SJSA1 (cell line): Measurements from ENCODE around the gene DYRK1B. TPM values are rescaled to one million over a fixed set of nuclear protein-coding genes. Genes with fewer than 3 reads are reported as not detected.
A peak's percentile ranks its signal among the peaks of the same experiment; 100 is the strongest.
"Not testable (repeated sequence)": the region's sequence is repeated elsewhere in the genome, so short reads cannot be mapped to it uniquely, and the experiment has no call there.

Source experiments
- DNase-seq, 2 experiments: peaks; one replicate each; pipeline ENCODE4 v3.0.0-alpha.2; 2015 to 2020; ENCODE audit warnings: low spot score in 2 of 2, low read depth in 1 of 2
- H3K27ac ChIP-seq: fragments of 250-450 bp; sonication (Bioruptor Pico); 2 replicates; pipeline ENCODE4 v1.5.1; 2020; ENCODE audit warnings: mild to moderate bottlenecking, moderate library complexity
- H3K27me3 ChIP-seq: fragments of 250-450 bp; sonication (Bioruptor Pico); replicated peaks from 2 replicates; pipeline ENCODE4 v1.5.1; 2020; ENCODE audit warnings: mild to moderate bottlenecking, moderate library complexity
- H3K36me3 ChIP-seq: fragments of 250-450 bp; sonication (Bioruptor Pico); 2 replicates; pipeline ENCODE4 v1.5.1; 2020; ENCODE audit warnings: mild to moderate bottlenecking
- H3K4me1 ChIP-seq: fragments of 250-450 bp; sonication (Bioruptor Pico); replicated peaks from 2 replicates; pipeline ENCODE4 v1.6.1; 2021; ENCODE audit warnings: mild to moderate bottlenecking
- H3K4me3 ChIP-seq: fragments of 250-450 bp; sonication (Bioruptor Pico); 2 replicates; pipeline ENCODE4 v1.5.1; 2020; ENCODE audit warnings: mild to moderate bottlenecking
- H3K9me3 ChIP-seq: fragments of 250-450 bp; sonication (Bioruptor Pico); replicated peaks from 2 replicates; pipeline ENCODE4 v1.5.1; 2020; ENCODE audit warnings: mild to moderate bottlenecking
- total RNA-seq: library from RNA; depleted of rRNA; stranded (reverse); fragments of >200 nt; shearing (Covaris generic); gene quantifications from 2 replicates; pipeline ENCODE4 v1.2.3, GENCODE V29; 2014; rRNA removed

Gene DYRK1B
- 1.9 and 2.0 TPM in 2 replicates for total RNA-seq

- DNase-seq = peak; percentile 91 to 96
- Histone ChIP-seq H3K27ac (peak within 1 kb of the TSS; percentile 77), H3K4me3 (peak within 1 kb of the TSS; percentile 62), H3K36me3 (peaks cover 60% of the 10 kb centered on the region), H3K4me1 (peaks cover 14% of the 10 kb centered on the region), H3K9me3 (no peaks in the 10 kb centered on the region), H3K27me3 (no peaks in the 10 kb centered on the region)
These were observed at the start of gene DYRK1B for GRCh38 chr19:39833464-39834286. Gene DYRK1B (minus strand): TSS chr19:39834162. CDS start chr19:39831867, 2,295 bp downstream.

GRCh38 chr19:39882645-39883044 is 48.7 kb upstream of the DYRK1B start:
- not testable (repeated sequence) for DNase-seq, H3K27ac ChIP-seq, H3K9me3 ChIP-seq, H3K27me3 ChIP-seq, H3K4me3 ChIP-seq, H3K36me3 ChIP-seq, H3K4me1 ChIP-seq

GRCh38 chr19:39881495-39882110 is 47.6 kb upstream of the DYRK1B start:
- H3K9me3 ChIP-seq, H3K27ac ChIP-seq, H3K27me3 ChIP-seq, H3K36me3 ChIP-seq, H3K4me3 ChIP-seq, H3K4me1 ChIP-seq, DNase-seq: not testable (repeated sequence)

- DNase-seq, H3K27ac ChIP-seq, H3K4me3 ChIP-seq, H3K4me1 ChIP-seq, H3K9me3 ChIP-seq, H3K36me3 ChIP-seq, H3K27me3 ChIP-seq: not testable (repeated sequence)
These were observed 46.3 kb upstream of the DYRK1B start for GRCh38 chr19:39880241-39880640.

GRCh38 chr19:39879796-39880195 is 45.8 kb upstream of the DYRK1B start:
- not testable (repeated sequence) for DNase-seq, H3K27me3 ChIP-seq, H3K4me1 ChIP-seq, H3K27ac ChIP-seq, H3K4me3 ChIP-seq, H3K9me3 ChIP-seq, H3K36me3 ChIP-seq

DNA sequence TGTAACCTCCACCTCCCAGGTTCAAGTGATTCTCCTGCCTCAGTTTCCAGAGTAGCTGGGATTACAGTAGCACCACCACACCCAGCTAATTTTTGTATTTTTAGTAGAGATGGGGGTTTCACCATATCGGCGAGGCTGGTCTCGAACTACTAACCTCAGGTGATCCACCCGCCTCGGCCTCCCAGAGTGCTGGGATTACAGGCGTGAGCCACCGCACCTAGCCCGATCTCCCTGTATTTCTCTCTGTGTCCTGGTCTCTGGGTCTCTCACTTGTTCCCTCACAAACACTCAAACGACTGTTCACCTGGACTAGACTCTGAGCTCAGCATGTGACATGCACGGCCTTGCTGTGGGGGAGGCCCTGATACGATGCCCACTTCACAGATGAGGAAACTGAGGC is 44.9 kb upstream of the DYRK1B start:
- H3K4me1 ChIP-seq, H3K36me3 ChIP-seq, H3K9me3 ChIP-seq, H3K27me3 ChIP-seq, DNase-seq, H3K27ac ChIP-seq, H3K4me3 ChIP-seq: not testable (repeated sequence)

DNA sequence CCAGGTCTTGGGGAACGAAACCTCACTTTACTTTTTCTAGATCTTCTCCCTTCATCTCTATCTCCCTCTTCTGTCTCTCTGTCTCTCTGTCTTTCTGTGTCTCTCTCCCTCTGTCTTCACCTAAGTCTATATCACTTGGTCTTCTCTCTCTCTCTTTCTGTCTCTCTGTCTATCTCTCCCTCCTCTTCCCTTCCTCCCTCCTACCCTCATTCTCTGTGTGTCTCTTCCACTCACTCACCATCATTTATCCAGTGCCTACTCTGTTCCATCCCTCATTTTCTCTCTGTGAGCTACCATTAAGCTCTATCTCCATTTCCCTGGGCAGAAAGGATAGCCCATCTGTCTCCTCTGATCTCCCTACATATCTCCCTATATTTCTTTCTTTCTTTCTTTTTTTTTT is 44.4 kb upstream of the DYRK1B start:
- DNase-seq = no peak
- Histone ChIP-seq H3K27me3 (no peaks in the 10 kb centered on the region), H3K9me3 (no peaks in the 10 kb centered on the region), H3K27ac (no peak overlapping the region), H3K36me3 (no peaks in the 10 kb centered on the region), H3K4me3 (no peak overlapping the region), H3K4me1 (no peaks in the 10 kb centered on the region)

- not testable (repeated sequence) for H3K9me3 ChIP-seq, DNase-seq, H3K36me3 ChIP-seq, H3K4me3 ChIP-seq, H3K27ac ChIP-seq, H3K27me3 ChIP-seq, H3K4me1 ChIP-seq
These were observed 44.0 kb upstream of the DYRK1B start for GRCh38 chr19:39877982-39878381.

DNA sequence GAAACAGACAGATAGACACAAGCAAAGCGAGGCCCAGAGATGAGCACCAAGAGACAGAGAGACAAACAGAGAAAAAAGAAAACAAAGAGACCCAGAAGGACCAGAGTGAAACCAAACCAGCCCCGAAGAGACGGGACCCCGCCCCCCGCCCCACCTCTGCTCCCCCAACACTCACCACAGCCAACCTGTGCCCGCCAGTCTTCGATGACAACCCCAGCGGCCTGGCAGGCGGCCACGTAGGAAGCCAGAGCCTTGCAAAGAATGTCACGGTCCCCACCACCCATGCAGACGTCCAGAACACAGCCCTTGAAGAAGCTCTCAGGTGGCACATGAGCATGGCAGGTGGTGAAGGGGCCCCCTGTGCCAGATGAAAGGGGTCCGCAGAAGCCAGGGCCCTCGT is 43.5 kb upstream of the DYRK1B start:
- DNase-seq, H3K36me3 ChIP-seq, H3K27ac ChIP-seq, H3K4me3 ChIP-seq, H3K4me1 ChIP-seq, H3K27me3 ChIP-seq, H3K9me3 ChIP-seq: not testable (repeated sequence)

- H3K9me3 ChIP-seq, H3K27ac ChIP-seq, H3K27me3 ChIP-seq, DNase-seq, H3K4me3 ChIP-seq, H3K4me1 ChIP-seq, H3K36me3 ChIP-seq: not testable (repeated sequence)
These were observed 42.5 kb upstream of the DYRK1B start for GRCh38 chr19:39876486-39876885.

DNA sequence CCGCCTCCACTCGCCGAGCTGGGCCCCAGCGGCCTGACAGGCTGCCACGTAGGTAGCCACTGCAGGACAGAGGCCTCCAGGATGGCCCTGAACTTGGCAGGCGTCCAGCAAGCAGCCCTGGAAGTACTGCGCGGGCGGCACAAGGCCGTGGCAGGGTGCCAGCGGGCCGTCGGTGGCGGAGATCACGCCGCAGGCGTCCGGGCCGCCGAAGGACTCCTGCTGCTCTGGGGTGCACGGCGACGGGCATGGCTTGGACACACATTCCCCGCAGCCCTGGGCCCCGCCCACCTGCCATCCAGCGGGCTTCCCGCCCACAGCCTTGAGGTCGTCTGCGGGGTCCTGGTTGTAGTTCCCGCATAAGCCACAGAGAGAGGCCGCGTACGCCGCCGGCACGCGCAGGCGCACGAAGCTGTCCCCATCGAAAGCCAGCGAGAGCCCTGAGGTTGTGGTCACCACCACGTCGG is 41.5 kb upstream of the DYRK1B start:
- H3K4me3 ChIP-seq, H3K9me3 ChIP-seq, H3K36me3 ChIP-seq, H3K27ac ChIP-seq, H3K27me3 ChIP-seq, H3K4me1 ChIP-seq, DNase-seq: not testable (repeated sequence)

DNA sequence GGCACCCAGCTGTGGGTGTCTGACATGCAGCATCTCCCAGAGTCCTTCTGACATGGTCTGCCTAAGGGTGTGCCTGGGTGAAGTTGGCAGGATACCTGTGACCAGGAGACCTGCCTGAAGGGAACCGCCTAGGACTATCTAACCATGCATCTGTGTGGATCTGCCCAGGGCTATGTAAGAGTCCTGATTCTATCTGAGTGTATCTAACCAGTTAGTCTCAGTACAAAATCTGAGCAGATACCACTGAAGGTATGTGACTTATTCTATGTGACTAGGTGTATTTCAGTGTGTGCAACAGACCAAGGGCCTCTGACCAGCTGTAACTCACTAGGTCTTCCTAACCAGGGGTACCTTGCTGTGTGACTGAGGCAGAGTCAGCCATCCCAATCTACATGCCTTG is 40.4 kb upstream of the DYRK1B start:
- Histone ChIP-seq H3K4me1 (no peaks in the 10 kb centered on the region), H3K4me3 (no peak overlapping the region), H3K9me3 (no peaks in the 10 kb centered on the region), H3K36me3 (no peaks in the 10 kb centered on the region), H3K27ac (no peak overlapping the region), H3K27me3 (no peaks in the 10 kb centered on the region; the same call in 1 of the 2 replicates)
- DNase-seq = no peak

GRCh38 chr19:39873385-39873784 is 39.4 kb upstream of the DYRK1B start:
- Histone ChIP-seq H3K4me3 (no peak overlapping the region), H3K36me3 (no peaks in the 10 kb centered on the region), H3K27me3 (no peaks in the 10 kb centered on the region; the same call in 1 of the 2 replicates), H3K4me1 (no peaks in the 10 kb centered on the region), H3K27ac (no peak overlapping the region), H3K9me3 (no peaks in the 10 kb centered on the region)
- DNase-seq = no peak
